Endometrium (tissue), 2 donors: ENCODE data around the gene GPR157.
"Not testable (repeated sequence)": the region's sequence is repeated elsewhere in the genome, so short reads cannot be mapped to it uniquely, and the experiment has no call there.

ENCODE experiments used
- FAIRE-seq: peaks from 2 replicates; lab custom pipeline; 2012; peaks lifted over from hg19 to GRCh38; lab: Jason Lieb, UNC
- donor health status: control.
- donor health status: control.

GPR157 gene, protein sequence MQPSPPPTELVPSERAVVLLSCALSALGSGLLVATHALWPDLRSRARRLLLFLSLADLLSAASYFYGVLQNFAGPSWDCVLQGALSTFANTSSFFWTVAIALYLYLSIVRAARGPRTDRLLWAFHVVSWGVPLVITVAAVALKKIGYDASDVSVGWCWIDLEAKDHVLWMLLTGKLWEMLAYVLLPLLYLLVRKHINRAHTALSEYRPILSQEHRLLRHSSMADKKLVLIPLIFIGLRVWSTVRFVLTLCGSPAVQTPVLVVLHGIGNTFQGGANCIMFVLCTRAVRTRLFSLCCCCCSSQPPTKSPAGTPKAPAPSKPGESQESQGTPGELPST

DNA sequence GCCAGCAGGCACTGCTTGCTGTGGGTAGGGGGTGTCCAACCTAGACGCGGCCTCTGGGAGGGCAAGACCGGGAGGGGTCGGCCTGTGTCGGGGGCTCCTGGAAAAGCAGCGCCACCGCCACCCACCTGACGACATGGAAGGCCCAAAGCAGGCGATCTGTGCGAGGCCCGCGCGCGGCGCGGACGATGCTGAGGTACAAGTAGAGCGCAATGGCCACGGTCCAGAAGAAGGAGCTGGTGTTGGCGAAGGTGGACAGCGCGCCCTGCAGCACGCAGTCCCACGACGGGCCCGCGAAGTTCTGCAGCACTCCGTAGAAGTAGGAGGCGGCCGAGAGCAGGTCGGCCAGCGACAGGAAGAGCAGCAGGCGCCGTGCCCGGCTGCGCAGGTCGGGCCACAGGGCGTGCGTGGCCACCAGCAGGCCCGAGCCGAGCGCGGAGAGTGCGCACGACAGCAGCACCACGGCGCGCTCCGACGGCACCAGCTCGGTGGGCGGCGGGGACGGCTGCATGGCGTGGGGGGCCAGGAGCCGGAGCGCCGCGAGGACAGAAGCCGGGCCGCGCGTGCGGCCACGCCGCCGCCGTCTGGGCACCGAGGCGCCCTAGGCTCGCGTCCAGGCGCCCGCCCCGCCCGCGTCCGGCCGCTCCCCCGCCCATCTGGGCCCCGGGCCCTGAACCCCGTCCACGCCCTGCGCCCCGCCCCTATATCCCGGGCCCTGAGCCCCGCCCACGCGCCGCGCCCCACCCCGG is at the start of gene GPR157:
TSS of gene GPR157 (minus strand) at position 583 of the 746 bp plus-strand sequence. CDS start at position 508, 75 bp downstream.
- FAIRE-seq, result no peak

DNA sequence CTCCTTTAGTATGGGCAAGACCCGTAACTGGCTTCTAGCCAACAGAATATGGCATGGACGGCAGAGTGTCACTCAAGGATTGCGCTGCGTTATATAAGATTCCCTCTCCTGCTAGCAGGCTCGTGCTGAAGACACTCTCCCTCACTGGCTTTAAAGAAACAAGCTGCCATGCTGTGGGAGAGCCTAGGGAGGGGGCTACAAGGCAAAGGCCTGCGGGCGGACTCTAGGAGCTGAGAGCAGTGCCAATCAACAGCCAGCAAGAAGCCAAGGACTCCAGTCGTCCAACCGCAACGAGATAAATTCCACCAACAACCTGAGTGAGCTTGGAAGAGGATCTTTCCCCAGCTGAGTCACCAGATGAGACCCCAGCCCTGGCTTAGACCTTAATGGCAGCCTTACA is 45.9 kb upstream of the GPR157 start:
- FAIRE-seq, result no peak

DNA sequence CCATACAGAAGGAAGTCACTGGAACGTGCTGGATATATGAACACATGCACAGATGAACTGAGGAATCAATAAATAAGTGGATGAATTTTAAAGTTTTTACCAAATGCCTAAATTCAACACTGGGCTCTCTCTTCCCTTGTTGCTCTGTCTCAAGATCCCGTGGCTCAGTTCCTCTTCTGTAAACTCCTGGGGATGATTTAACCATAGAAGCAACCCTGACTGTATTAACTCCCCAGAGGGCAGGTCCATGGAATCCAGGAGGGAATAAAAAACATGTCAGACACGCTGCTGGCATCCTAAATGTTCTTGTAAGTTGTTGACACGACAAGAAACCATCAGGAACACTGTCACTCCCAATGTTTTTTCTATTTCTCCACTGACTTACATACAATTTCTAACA is 45.3 kb upstream of the GPR157 start:
- FAIRE-seq, result no peak

DNA sequence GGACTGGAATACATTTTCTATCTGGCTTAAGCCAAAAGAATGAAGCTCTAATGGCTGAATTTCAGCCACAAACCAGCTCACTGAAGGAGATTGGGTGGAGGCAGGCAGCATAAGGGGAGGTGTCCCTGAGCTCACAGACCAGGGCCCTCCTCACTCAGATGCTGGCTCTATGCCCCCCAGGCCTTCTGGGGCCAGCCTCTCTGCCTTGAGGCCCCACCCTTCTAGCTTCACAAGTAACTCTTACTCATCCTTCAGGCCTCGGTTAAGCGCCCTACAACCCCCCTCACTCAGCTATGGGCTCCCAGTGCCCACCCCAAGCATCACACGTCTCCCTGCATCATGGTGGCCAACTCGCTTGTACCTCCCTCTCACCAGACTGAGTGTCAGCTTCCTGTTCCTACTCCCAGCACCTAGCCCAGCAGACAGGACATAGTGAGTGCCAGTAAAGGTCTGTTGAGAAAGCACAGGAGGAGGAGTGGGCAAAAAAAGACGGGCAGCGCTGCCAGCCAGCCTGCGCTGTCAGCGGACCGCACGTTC is 40.8 kb upstream of the GPR157 start:
- no peak for FAIRE-seq

DNA sequence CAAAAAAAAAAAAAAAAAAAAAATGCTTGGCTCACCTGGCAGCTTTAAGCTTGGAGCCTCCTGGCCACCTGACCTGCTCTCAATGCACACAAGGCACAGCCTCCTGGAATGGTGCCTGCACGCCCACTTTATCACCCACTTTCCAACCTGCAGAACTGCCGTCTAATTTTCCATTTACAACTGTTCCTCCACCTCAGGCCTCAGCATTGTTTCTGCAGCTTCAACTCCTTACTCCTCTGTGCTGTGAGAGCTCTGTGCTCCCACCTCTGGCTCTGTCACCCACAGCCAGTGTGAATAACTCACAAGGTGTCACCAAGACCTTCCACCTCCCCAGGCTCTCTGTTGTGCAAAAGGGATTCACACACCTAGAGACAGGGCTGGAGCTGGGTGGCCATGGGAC is 38.7 kb upstream of the GPR157 start:
- FAIRE-seq, result no peak

DNA sequence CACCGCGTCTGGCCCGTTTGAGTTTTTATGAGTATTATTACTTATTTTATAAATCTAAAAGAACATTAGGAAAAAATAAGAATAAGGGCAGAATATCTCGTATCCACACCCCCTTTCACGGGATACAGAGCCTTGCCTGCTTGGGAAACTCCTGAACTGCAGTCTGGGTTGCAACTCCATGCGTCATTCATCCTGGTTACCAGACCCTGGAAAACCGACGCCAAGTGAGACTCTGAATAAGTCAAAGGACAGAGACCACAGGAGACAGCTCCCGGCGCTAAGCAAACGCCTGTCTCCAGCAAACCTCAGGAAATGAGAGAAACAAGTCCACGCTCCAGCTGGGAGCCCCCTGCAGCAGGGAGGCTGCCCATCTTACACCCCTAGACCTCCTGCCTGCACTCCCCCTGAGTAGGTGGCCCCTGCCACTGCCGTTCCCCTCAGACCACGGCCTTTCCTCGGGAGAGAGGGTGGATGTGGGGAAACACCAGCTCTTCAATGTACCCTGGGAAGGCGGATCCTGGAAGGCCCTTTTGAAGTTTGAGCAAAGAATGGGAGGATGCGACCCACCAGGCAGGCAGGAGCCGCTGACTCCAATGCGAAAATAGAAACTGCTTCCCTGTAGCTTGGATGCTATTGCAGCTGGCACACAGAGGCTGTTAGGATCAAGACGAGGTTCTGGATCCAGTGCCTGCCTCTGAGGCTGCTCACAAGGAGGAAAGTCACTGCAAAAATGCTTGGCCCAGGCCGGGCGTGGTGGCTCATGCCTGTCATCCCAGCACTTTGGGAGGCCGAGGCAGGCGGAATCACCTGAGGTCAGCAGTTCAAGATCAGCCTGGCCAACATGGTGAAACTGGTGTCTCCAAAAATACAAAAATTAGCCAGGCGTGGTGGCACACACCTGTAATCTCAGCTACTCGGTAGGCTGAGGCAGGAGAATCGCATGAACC is 37.7 kb upstream of the GPR157 start:
- FAIRE-seq, result no peak

DNA sequence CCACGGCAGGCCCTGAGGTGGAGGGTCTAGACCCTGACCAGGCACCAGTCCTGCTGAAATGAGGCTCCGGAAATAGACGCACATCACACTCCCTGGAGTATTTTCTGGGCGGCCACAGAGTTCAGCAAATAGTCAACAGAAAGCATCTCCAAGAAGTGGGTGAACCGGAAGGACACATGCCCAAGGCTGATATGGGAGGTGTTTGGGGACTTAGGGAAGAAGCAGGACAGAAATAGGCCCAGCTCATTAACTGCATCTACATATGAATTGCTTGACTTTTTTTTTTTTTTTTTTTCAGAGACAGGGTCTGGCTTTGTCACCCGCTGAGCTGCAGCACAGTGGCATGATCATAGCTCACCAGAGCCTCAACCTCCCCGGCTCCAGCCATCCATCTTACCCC is 36.5 kb upstream of the GPR157 start:
- FAIRE-seq, result no peak

DNA sequence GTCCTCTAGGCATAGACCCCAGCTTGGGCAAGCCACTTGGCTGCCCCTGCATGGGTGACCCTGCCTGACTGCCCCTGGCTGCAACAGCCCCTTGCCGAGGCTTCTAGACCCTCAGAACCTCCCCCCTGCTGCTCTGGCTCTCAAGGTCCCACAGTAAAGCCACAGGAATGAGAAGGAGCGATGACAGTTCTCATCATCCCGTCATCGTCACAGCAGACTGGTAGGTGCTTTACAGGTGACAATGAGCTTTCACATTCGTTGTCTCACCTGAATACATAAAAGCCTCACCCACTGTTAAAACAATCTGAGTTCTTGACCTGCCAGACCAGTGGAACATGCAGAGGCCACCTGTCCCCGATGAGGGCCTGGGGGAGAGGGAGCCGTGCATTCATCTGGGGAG is 36.0 kb upstream of the GPR157 start:
- FAIRE-seq, result no peak

DNA sequence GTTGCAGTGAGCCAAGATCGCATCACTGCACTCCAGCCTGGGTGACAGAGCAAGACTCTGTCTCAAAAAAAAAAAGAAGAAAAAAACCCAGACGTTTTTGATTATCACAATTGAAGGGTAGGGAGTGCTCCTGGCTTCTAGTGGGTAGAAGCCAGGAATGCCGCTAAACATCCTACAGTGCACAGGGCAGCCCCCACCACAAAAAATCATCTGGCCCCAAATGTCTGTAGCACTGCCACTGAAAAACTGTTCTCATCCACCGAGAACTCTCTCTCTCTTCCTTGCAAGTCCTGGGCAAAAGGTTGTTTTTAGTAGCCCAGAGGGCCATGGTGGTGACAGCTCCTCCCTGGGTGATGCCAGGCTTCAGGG is 35.6 kb upstream of the GPR157 start:
- FAIRE-seq, result no peak

DNA sequence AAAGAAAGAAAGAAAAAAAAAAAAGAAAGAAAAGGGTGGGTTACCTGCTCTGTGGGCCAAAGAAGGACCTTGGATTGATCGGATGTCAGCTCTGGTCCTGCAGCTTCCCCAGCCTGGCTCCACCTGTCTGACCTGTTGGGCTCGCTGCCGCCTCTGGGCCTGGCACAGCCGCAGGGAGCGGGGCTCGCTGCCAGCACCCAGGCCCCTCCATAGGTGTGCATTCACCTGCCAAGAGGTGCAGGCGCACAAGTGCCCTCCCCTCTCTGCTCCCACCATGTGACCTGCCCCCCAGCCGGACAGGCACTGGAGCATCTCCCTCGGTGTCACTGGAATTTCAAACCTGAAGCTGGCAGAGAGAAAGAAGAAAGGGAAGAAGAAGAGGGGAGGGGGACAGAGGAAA is 33.1 kb upstream of the GPR157 start:
- no peak for FAIRE-seq

DNA sequence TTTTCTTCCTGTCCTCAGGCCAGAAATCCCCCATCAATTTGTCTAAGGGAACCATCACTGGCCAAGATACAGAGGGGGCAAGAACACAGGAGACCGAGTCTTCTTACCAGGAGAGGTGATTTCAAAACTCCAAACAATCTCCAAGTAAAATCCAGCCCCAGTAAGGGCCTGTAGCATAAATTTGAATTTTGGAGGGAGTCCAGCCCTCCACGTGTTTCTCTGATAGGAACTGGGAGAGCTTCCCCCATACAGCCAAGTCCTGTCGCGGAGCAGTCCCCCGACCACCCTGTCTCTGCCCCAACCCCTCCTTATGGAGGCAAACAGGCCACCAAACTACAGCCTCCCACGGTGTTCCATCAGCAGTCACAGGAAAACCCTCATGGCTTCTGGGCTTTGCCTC is 32.4 kb upstream of the GPR157 start:
- FAIRE-seq, result no peak

DNA sequence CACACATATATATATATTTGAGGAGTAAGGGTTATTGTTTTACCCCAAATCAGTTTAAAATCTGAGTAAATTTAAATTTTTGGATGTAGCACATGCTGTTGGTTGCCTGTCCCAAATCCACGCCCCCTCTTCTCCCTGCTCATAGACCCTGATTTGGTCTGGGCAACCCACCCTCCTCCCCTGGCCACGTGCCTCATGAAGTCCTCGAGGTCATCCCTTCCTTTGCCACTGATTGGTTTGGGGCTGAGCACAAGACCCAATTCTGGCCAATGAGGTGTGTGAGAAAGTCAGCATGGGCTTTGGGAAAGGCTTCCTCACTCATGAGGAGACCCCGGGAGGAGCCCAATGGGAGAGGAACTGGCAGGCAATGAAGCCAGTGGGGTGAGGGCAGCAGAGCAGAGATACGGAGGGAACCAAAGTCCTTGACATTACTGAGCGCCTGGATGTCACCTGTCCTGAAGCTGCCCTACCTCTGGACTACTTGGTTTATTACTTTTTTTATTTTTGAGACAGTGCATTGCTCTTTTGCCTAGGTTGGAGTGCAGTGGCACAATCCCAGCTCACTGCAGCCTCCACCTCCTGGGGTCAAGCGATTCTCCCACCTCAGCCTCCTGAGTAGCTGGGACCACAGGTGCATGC is 31.3 kb upstream of the GPR157 start:
- FAIRE-seq, result no peak

DNA sequence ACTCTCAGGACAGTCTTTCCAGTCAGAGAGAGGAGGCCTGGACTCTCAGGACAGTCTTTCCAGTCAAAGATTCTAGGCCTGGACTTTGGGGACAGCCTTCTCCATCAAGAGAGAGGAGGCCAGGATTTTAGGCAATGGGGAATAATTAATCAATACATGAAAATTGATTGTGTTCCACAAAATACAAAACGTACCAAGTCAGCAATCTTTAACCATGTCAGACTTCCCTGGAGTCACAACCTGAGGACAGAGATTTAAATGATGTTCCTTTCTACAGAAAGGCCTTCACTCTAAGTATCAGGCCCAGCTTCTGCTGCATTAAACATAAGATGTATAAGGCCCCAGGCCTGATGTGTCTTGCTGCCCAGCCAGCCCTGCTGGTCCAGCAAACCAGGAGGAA is 27.0 kb upstream of the GPR157 start:
- FAIRE-seq, result no peak

DNA sequence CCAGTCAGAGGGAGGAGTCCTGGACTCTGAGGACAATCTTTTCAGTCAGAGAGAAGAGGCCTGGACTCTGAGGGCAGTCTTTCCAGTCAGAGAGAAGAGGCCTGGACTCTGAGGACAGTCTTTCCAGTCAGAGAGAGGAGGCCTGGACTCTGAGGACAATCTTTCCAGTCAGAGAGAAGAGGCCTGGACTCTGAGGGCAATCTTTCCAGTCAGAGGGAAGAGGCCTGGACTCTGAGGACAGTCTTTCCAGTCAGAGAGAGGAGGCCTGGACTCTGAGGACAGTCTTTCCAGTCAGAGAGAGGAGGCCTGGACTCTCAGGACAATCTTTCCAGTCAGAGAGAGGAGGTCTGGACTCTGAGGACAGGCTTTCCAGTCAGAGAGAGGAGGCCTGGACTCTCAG is 26.5 kb upstream of the GPR157 start:
- not testable (repeated sequence) for FAIRE-seq

DNA sequence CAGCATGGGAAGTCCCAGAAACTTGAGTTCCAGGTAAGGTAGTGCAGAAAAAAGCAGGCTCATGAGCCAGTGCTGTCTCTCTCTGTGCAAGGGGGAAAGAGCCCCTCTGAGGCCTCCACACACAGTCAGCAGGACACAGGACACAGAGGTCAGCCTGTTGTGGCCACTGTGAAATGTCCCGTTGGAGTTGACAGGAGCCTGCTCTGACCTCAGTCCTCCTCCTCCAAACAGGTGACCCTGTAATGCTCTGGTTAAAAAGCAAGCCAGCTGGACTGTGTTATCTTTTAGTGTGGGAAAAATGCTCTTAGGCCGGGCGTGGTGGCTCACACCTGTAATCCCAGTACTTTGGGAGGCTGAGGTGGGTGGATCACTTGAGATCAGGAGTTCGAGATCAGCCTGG is 24.2 kb upstream of the GPR157 start:
- no peak for FAIRE-seq

DNA sequence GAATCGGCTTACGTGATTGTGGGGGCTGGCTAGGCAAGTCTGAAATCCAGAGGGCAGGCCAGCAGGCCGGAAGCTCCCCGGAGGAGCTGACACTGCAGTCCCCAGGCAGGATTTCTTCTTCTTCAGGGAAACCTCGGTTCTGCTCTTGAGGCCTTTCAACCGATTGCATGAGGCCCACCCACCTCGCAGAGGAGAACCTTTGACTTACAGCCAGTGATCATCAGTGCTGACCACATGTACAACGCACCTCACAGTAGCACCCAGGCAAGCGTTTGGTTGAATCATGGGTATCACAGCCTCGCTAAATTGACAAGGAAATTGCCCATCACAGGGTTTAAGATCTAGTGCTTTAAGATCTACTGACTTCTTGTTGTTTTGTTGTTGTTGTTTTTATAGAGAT is 23.6 kb upstream of the GPR157 start:
- FAIRE-seq, result no peak

DNA sequence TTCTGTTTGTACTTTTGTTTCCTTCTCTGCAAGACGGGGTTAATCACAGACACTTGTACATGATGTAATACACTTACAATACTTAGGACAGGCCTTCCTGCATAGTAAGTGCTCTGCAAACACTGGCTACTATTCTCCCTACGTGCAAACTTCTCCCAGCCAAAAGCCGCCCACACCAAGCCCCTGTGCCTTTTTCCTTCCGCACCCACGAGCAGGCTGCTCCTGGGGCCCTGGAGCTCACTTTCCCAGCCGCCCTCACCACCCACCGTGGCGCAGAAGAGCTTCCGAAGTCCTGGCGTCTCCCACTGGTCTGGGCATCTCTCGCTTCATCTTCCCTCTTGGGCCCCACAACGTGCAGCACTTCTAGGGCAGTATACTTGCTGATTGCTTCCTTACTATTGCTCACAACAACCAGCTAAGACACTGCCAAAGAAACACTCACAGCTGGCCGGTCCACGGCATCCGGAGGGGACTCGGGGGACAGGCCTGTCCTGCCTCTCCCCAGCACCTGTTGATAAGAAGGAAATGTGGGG is 22.5 kb upstream of the GPR157 start:
- no peak for FAIRE-seq

DNA sequence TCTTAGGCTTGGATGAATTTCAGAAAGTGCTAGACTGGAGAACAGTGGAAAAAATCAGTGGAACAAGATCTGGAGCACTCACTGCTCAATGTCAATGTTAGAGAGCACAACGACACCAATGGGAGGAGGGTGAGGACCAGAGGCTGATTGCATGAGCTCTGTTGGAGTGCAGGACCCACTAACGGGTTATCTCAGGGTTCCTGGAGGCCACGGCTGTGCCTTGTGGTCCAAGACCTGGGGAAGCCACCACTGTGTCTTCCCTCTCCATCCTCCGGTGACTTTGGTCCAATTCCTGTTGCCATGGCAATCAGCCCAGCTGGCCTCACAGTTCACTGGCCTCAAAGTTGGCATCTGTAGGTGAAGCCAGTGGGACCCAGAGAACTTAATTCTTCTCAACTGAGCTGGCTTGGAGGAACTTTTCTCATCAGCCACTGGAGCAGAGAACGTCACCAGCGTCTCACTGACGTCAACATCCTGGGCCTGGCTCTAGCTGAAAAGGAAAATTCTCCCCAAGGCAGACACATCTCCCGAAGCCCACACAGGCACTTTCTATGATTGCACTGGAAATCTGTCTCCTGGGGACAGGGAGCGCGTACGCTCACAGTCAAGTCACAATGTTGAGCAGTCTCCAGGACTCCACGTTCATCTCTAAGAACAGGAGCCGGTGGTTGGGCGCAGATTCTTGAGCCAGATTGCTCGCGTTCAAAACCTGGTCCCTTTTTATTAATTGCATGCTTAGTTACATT is 21.9 kb upstream of the GPR157 start:
- FAIRE-seq, result no peak

DNA sequence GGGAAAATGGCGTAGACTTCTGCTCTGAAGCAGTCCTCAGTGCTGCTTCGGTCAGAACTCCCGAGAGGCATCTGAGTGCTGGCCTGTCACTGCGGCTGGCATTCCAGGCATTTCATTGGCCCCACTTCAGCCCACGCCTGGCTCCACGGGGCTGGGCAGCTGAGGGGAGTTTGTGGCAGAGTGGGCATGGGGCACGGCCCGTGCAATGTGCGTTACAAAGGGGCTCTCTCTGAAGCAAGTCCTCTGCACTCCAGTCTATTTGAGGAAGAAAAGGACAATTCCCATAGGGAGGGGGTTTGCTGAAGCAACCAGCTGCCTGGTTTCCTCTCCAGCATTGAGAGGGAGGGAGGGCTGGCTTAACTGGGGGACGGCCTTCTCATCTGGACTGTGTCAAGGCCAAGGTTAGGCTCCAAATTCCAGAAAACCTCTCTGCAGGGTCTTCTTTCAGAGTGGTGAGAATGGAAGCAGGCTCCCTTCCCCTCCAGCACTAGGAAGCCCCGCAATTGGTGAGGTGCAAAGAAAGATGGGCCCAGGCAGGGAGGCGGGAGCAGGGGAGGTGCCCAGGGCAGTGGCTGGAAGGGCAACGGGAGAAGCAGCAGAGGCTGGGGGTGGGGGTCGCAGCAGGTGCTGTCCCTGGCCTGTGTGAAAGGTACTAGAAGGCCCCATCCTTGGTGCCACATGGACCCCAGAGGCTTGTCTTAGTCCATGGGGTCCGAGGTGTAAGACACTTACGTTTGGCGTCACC is 21.1 kb upstream of the GPR157 start:
- no peak for FAIRE-seq

DNA sequence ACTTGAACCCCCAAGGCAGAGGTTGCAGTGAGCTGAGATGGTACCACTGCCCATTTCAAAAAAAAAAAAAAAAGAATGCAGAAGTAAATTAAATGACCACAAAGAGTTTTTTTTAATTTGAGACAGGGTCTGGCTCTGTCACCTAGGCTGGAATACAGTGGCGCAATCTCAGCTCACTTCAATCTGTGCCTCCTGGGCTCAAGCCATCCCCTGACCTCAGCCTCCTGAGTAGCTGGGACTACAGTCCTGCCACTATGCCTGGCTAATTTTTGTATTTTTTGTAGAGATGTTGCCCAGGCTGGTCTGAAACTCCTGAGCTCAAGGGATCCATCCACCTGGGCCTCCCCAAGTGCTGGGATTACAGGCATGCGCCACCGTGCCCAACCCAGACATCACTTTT is 20.2 kb upstream of the GPR157 start:
- FAIRE-seq, result no peak
